Tibial artery (tissue), 4 donors: Measurements from ENCODE around the gene ZNF609.

Experiments
- DNase-seq, 2 donors: peaks; one replicate each; pipeline ENCODE4 v3.0.0-alpha.2; 2019
- H3K27ac ChIP-seq, 2 donors: fragments of 200-600 bp; sonication (generic) in 1 of 2; 1 replicate in 1 of 2; 2 replicates in 1 of 2; pipeline ENCODE4 v1.5.1; 2018 to 2019; ENCODE audit warnings: mild to moderate bottlenecking in 1 of 2
- H3K27me3 ChIP-seq, 2 donors: fragments of 200-600 bp; sonication (generic) in 1 of 2; one replicate each; pipeline versions ENCODE4 v1.5.1 to v1.6.0; 2016 to 2019
- H3K36me3 ChIP-seq, 3 donors: fragments of 200-600 bp; sonication (generic) in 2 of 3; one replicate each; pipeline ENCODE4 v1.5.1; 2016 to 2019; ENCODE audit warnings: mild to moderate bottlenecking in 2 of 3
- H3K4me1 ChIP-seq, 4 donors: fragments of 200-600 bp; sonication (generic) in 2 of 4; 1 replicate in 3 of 4; 2 replicates in 1 of 4; pipeline ENCODE4 v1.5.1; 2016 to 2019
- H3K4me3 ChIP-seq, 2 donors: fragments of 200-600 bp; sonication (generic) in 1 of 2; 1 replicate in 1 of 2; 2 replicates in 1 of 2; pipeline ENCODE4 v1.5.1; 2018 to 2019; ENCODE audit warnings: mild to moderate bottlenecking in 2 of 2
- H3K9me3 ChIP-seq, 3 donors: fragments of 200-600 bp; sonication (generic) in 1 of 3; one replicate each; pipeline ENCODE4 v1.5.1; 2016 to 2019
- intact Hi-C: fragments of 100-400 bp; cut with DNase I; formaldehyde crosslinking; loops from one replicate; pipeline ENCODE4 v1.15.0; 2023; ENCODE audit warnings: low total_unique reads
- TF ChIP-seq, protein P1 (sequence below), 2 experiments: fragments of 200-600 bp in 1 of 2; fragments of 450-650 bp in 1 of 2; IDR thresholded peaks; one replicate each; pipeline ENCODE4 v1.5.1; 2017 to 2019; ENCODE audit warnings: antibody characterized with exemption in 2 of 2, mild to moderate bottlenecking in 1 of 2, moderate library complexity in 1 of 2

Gene ZNF609

DNA sequence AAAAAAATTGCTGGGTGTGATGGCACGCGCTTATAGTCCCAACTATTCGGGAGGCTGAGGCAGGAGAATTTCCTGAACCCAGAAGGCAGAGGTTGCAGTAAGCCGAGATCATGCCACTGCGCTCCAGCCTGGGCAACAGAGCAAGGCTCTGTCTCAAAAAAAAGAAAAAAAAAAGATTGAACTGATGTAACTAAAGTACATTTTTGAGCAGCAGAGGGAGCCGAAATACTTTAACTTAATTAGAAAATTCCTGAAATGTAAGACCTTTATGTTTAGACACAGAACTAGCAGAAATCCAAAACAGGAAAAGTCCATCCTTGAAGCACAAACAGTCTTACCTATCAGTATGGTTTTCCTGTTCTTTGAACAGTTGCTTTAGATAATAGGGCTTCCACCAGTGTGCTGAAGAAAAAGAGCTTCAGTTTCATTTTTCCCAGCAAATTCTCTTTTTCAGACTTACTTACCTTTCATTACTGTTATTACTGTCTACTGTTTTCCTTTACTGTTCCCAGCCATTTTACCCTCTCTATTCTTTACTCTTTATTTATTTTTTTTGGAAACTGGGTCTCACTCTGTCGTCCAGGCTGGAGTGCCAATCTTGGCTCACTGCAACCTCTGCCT lies 33.4 kb upstream of the ZNF609 start:
- TF ChIP-seq, protein P1, sequence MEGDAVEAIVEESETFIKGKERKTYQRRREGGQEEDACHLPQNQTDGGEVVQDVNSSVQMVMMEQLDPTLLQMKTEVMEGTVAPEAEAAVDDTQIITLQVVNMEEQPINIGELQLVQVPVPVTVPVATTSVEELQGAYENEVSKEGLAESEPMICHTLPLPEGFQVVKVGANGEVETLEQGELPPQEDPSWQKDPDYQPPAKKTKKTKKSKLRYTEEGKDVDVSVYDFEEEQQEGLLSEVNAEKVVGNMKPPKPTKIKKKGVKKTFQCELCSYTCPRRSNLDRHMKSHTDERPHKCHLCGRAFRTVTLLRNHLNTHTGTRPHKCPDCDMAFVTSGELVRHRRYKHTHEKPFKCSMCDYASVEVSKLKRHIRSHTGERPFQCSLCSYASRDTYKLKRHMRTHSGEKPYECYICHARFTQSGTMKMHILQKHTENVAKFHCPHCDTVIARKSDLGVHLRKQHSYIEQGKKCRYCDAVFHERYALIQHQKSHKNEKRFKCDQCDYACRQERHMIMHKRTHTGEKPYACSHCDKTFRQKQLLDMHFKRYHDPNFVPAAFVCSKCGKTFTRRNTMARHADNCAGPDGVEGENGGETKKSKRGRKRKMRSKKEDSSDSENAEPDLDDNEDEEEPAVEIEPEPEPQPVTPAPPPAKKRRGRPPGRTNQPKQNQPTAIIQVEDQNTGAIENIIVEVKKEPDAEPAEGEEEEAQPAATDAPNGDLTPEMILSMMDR (IDR thresholded peaks at IDR 0.05): peak in 1 of 2 experiments; percentile 8
- H3K9me3 ChIP-seq: no peaks in the 10 kb centered on the region
- no peak overlapping the region for H3K27ac ChIP-seq
- DNase-seq: no peak
- intact Hi-C loops: no loop called here
- no peak overlapping the region for H3K4me3 ChIP-seq
- no peaks in the 10 kb centered on the region for H3K27me3 ChIP-seq
- peaks cover 0 to 4% (median 2%) of the 10 kb centered on the region in 4 donors for H3K4me1 ChIP-seq
- H3K36me3 ChIP-seq: peaks cover 31 to 70% (median 41%) of the 10 kb centered on the region in 3 donors

DNA sequence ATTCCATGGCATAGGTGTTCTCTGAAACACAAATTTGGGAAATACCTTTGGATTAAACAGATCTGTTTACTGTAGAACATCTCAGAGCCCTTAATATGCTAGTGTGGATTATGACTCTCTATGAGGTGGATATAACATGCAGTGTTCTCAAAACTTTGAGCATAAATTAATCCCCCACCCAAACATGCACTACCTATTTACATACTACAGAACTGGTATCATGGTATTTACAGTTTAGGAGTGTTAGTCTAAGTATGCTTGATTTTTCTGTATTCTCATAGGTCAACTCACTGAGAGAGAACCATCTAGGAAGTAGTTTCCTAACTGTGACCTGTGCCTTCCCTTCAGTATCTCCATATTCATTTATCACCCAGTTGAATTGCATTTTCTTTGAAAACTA lies 30.9 kb upstream of the ZNF609 start:
- no peaks in the 10 kb centered on the region for H3K27me3 ChIP-seq
- peaks cover 0 to 4% (median 2%) of the 10 kb centered on the region in 4 donors for H3K4me1 ChIP-seq
- no peak overlapping the region for H3K27ac ChIP-seq
- H3K4me3 ChIP-seq: no peak overlapping the region
- intact Hi-C loops: no loop called here
- TF ChIP-seq, protein P1 (IDR thresholded peaks at IDR 0.05): no peak
- no peak for DNase-seq
- no peaks in the 10 kb centered on the region for H3K9me3 ChIP-seq
- peaks cover 23 to 62% (median 24%) of the 10 kb centered on the region in 3 donors for H3K36me3 ChIP-seq

DNA sequence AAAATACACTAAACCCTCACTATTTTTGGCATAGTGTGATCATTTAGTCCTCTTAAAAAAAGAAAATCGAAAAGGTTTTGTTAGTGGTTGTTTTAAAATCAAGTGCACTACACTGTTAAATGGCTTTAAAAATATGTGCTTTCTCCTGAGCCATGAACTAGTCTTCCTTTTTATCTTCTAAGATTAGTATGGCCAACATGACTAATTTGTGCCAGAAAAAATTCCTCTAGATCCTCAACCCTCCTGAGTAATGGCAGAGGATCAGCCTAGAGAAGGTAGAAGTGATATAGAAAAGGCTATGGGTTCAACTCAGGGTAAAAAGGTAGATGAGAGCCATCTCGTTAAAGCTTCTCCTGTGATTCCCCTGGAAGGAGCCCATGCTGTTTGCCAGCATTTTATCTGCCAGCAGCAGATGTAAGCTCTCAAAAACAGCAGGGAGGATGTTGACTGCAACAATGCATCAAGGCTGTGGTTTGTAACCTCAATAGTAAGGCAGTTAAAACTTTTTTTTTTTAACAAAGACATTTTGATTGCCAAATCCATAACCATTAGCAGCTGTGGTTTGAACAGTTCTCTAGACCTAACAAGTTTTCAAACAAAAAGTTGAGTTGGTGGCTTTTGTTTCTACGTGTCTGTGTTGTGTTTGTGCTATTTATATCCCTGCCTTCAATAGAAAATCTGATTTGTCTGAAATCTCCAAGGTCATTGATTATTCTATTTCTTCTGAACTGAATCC lies 30.2 kb upstream of the ZNF609 start:
- H3K9me3 ChIP-seq: no peaks in the 10 kb centered on the region
- no peak for DNase-seq
- intact Hi-C loops: loop anchor here (10.0 kb wide), 1 partner anchor 235 kb away; no protein-coding TSS in a partner anchor
- peaks cover 0 to 4% (median 2%) of the 10 kb centered on the region in 4 donors for H3K4me1 ChIP-seq
- no peak overlapping the region for H3K27ac ChIP-seq
- H3K4me3 ChIP-seq: no peak overlapping the region
- H3K36me3 ChIP-seq: peaks cover 18 to 60% (median 19%) of the 10 kb centered on the region in 3 donors
- no peaks in the 10 kb centered on the region for H3K27me3 ChIP-seq
- TF ChIP-seq, protein P1 (IDR thresholded peaks at IDR 0.05): no peak

- H3K4me1 ChIP-seq: no peaks in the 10 kb centered on the region
- intact Hi-C loops: loop anchor here (10.0 kb wide), 1 partner anchor 227 kb away; no protein-coding TSS in a partner anchor
- H3K27ac ChIP-seq: no peak overlapping the region
- TF ChIP-seq, protein P1 (IDR thresholded peaks at IDR 0.05): no peak
- no peak overlapping the region for H3K4me3 ChIP-seq
- H3K27me3 ChIP-seq: no peaks in the 10 kb centered on the region
- no peaks in the 10 kb centered on the region for H3K9me3 ChIP-seq
- peaks cover 4 to 28% (median 5%) of the 10 kb centered on the region in 3 donors for H3K36me3 ChIP-seq
- no peak for DNase-seq
These were observed 22.4 kb upstream of the ZNF609 start for GRCh38 chr15:64437982-64438381.

GRCh38 chr15:64438653-64439447 lies 21.5 kb upstream of the ZNF609 start:
- no peaks in the 10 kb centered on the region for H3K9me3 ChIP-seq
- H3K4me3 ChIP-seq: no peak overlapping the region
- no peak overlapping the region for H3K27ac ChIP-seq
- intact Hi-C loops: loop anchor here (10.0 kb wide), 1 partner anchor 226 kb away; no protein-coding TSS in a partner anchor
- H3K4me1 ChIP-seq: peaks cover 0 to 5% (median 2%) of the 10 kb centered on the region in 4 donors
- no peak for DNase-seq
- no peaks in the 10 kb centered on the region for H3K27me3 ChIP-seq
- TF ChIP-seq, protein P1 (IDR thresholded peaks at IDR 0.05): no peak
- peaks cover 4 to 19% (median 5%) of the 10 kb centered on the region in 3 donors for H3K36me3 ChIP-seq
